ENCODE results near the gene CDCA7.

DNA sequence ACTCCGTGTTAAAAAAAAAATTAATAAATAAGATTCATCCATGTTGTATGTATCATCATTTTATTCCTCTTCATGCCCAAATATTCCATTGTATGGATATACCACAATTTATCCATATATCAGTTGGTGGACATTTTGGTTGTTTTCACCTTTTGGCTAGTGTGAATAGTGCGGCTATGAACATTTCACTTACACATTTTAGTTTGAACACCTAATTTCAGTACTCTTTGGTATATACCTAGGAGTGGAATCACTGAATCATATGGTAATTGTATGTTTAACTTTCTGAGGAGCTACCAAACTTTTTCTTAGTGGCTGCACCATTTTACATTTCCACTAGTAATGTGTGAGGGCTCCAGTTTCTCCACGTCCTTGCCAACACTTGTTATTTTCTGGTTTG, 20.0 kb downstream of the CDCA7 start:
- TF ChIP-seq CTCF (IDR thresholded peaks at IDR 0.05) (no peak), POLR2A (IDR thresholded peaks at IDR 0.05) (no peak)

Data from testis (tissue), 2 donors.